Measurements from ENCODE around the gene TMEM151A.
A peak's percentile ranks its signal among the peaks of the same experiment; 100 is the strongest.
"Not testable (repeated sequence)": the region's sequence is repeated elsewhere in the genome, so short reads cannot be mapped to it uniquely, and the experiment has no call there.

TMEM151A gene

GRCh38 chr11:66291706-66292542 is at the start of gene TMEM151A:
TMEM151A (plus strand) TSS chr11:66291894; CDS start chr11:66292014, 120 bp downstream.
- peak in 1 of 2 experiments; percentile 58 for DNase-seq

- DNase-seq = no peak
Observed at GRCh38 chr11:66242095-66242765, 49.5 kb upstream of the TMEM151A start.

- no peak for DNase-seq
Observed at GRCh38 chr11:66243782-66244535, 47.7 kb upstream of the TMEM151A start.

- no peak for DNase-seq
Observed at GRCh38 chr11:66247295-66247694, 44.4 kb upstream of the TMEM151A start.

- DNase-seq = no peak
Observed at GRCh38 chr11:66247801-66248200, 43.9 kb upstream of the TMEM151A start.

- no peak for DNase-seq
Observed at GRCh38 chr11:66248903-66249302, 42.8 kb upstream of the TMEM151A start.

GRCh38 chr11:66251809-66252208 is 39.9 kb upstream of the TMEM151A start:
- no peak for DNase-seq

GRCh38 chr11:66253081-66253480 is 38.6 kb upstream of the TMEM151A start:
- DNase-seq = not testable (repeated sequence)

GRCh38 chr11:66258473-66258893 is 33.2 kb upstream of the TMEM151A start:
- DNase-seq = no peak

- no peak for DNase-seq
Observed at GRCh38 chr11:66259225-66259624, 32.5 kb upstream of the TMEM151A start.

- DNase-seq = no peak
Observed at GRCh38 chr11:66259956-66260355, 31.7 kb upstream of the TMEM151A start.

GRCh38 chr11:66261578-66261977 is 30.1 kb upstream of the TMEM151A start:
- no peak for DNase-seq

GRCh38 chr11:66262191-66262590 is 29.5 kb upstream of the TMEM151A start:
- no peak for DNase-seq

- DNase-seq = no peak
Observed at GRCh38 chr11:66262696-66263095, 29.0 kb upstream of the TMEM151A start.

GRCh38 chr11:66263231-66263630 is 28.5 kb upstream of the TMEM151A start:
- no peak for DNase-seq

GRCh38 chr11:66263785-66264184 is 27.9 kb upstream of the TMEM151A start:
- no peak for DNase-seq

- DNase-seq = no peak
Observed at GRCh38 chr11:66264383-66264782, 27.3 kb upstream of the TMEM151A start.

- peak in 1 of 2 experiments; percentile 20 for DNase-seq
Observed at GRCh38 chr11:66264914-66265313, 26.8 kb upstream of the TMEM151A start.

GRCh38 chr11:66265531-66266377 is 25.9 kb upstream of the TMEM151A start:
- DNase-seq = no peak

GRCh38 chr11:66266378-66267038 is 25.2 kb upstream of the TMEM151A start:
- DNase-seq = no peak

GRCh38 chr11:66267039-66267378 is 24.7 kb upstream of the TMEM151A start:
- no peak for DNase-seq

Data from NCI-H1930 (cell line).